HepG2 (cell line): ENCODE measurements around the gene HECTD2. TPM values are rescaled to one million over a fixed set of nuclear protein-coding genes. Genes with fewer than 3 reads are reported as not detected.
A peak's percentile ranks its signal among the peaks of the same experiment; 100 is the strongest.

Source experiments
- ASH2L ChIP-seq: fragments of 300-600, 200-600 bp; sonication (generic); IDR thresholded peaks from 2 replicates; pipeline ENCODE4 v1.7.0; 2017; ENCODE audit warnings: low read depth, mild to moderate bottlenecking, moderate library complexity, mixed read lengths, low read length; ENCODE audit not compliant: insufficient read length
- ATF4 ChIP-seq, 2 experiments: fragments of 450-650 bp in 1 of 2; sonication (generic) in 1 of 2; formaldehyde crosslinking; IDR thresholded peaks; 2 replicates each; pipeline versions ENCODE4 v1.5.0 to v1.8.0; 2020 to 2022; ENCODE audit warnings: mild to moderate bottlenecking in 1 of 2, missing genetic modification reagents in 1 of 2
- CREM ChIP-seq, 2 experiments: sonication (generic) in 1 of 2; formaldehyde crosslinking in 1 of 2; IDR thresholded peaks; 2 replicates each; pipeline versions ENCODE4 v1.4.0 to v1.6.1; 2016 to 2020; ENCODE audit warnings: antibody characterized with exemption in 1 of 2, mild to moderate bottlenecking in 1 of 2, missing genetic modification reagents in 1 of 2
- DMAP1 ChIP-seq: IDR thresholded peaks from 2 replicates; pipeline ENCODE4 v1.6.1; 2016
- GATA4 ChIP-seq: sonication (generic); IDR thresholded peaks from 2 replicates; pipeline ENCODE4 v1.6.1; 2016; ENCODE audit warnings: antibody characterized with exemption, low read depth, borderline replicate concordance
- GZF1 ChIP-seq: sonication (generic); formaldehyde crosslinking; IDR thresholded peaks from 2 replicates; pipeline ENCODE4 v1.5.1; 2020; ENCODE audit warnings: mild to moderate bottlenecking, missing genetic modification reagents
- HCFC1 ChIP-seq: fragments of 150-350 bp; IDR thresholded peaks from 2 replicates; pipeline ENCODE4 v1.6.1; 2014; ENCODE audit warnings: low read depth, low read length
- HDAC1 ChIP-seq: sonication (generic); formaldehyde crosslinking; IDR thresholded peaks from 2 replicates; pipeline ENCODE4 v1.5.1; 2020; ENCODE audit warnings: mild to moderate bottlenecking, missing genetic modification reagents
- IRX3 ChIP-seq: sonication (generic); formaldehyde crosslinking; IDR thresholded peaks from 2 replicates; pipeline ENCODE4 v1.8.1; 2023; ENCODE audit warnings: mild to moderate bottlenecking, low read depth, missing genetic modification reagents, borderline replicate concordance
- KAT7 ChIP-seq: IDR thresholded peaks from 2 replicates; pipeline ENCODE4 v1.6.1; 2018; ENCODE audit warnings: borderline replicate concordance, missing compliant biosample characterization
- KDM5B ChIP-seq: sonication (generic); formaldehyde crosslinking; IDR thresholded peaks from 2 replicates; pipeline ENCODE4 v1.4.0; 2020; ENCODE audit warnings: missing genetic modification reagents, mild to moderate bottlenecking, borderline replicate concordance
- KMT2A ChIP-seq: sonication (generic); formaldehyde crosslinking; IDR thresholded peaks from 2 replicates; pipeline ENCODE4 v1.4.0; 2020; ENCODE audit warnings: missing genetic modification reagents
- MTA3 ChIP-seq: sonication (generic); formaldehyde crosslinking; IDR thresholded peaks from 2 replicates; pipeline ENCODE4 v1.4.0; 2020; ENCODE audit warnings: missing genetic modification reagents
- RFX5 ChIP-seq: IDR thresholded peaks from 2 replicates; pipeline ENCODE4 v1.6.1; 2011; ENCODE audit warnings: low read depth, low read length, improper control_type of control experiment
- YY1 ChIP-seq: IDR thresholded peaks from 2 replicates; pipeline ENCODE4 v1.6.1; 2011; ENCODE audit warnings: low read length, low read depth, moderate library complexity, mild to moderate bottlenecking; ENCODE audit not compliant: insufficient read depth, insufficient replicate concordance
- ZBTB26 ChIP-seq: IDR thresholded peaks from 2 replicates; pipeline ENCODE4 v1.6.1; 2016; ENCODE audit warnings: missing compliant biosample characterization, missing genetic modification reagents, borderline replicate concordance
- ZBTB3 ChIP-seq: sonication (generic); formaldehyde crosslinking; IDR thresholded peaks from 2 replicates; pipeline ENCODE4 v1.4.0; 2020; ENCODE audit warnings: low read depth, mild to moderate bottlenecking, moderate library complexity, missing genetic modification reagents, borderline replicate concordance
- ZMYM2 ChIP-seq: sonication (generic); formaldehyde crosslinking; IDR thresholded peaks from 2 replicates; pipeline ENCODE4 v1.8.0; 2022; ENCODE audit warnings: mild to moderate bottlenecking, missing genetic modification reagents
- ZNF496 ChIP-seq: sonication (generic); formaldehyde crosslinking; IDR thresholded peaks from 2 replicates; pipeline ENCODE4 v1.8.1; 2023; ENCODE audit warnings: mild to moderate bottlenecking, moderate library complexity, missing genetic modification reagents; ENCODE audit not compliant: insufficient replicate concordance
- ZNF605 ChIP-seq: sonication (generic); formaldehyde crosslinking; IDR thresholded peaks from 2 replicates; pipeline ENCODE4 v1.8.0; 2022; ENCODE audit warnings: mild to moderate bottlenecking, missing genetic modification reagents
- polyA plus RNA-seq, 8 experiments: library from polyadenylated mRNA; depleted of rRNA in 3 of 8; stranded (reverse) in 7 of 8; unstranded in 1 of 8; fragments of >200 nt; fragmentation: Illumina TruSeq in 4 of 8; extraction: Trizol in 4 of 8; gene quantifications; 2 replicates each; pipeline versions ENCODE4 v1.2.1 to v1.2.3, GENCODE V29; 2011 to 2016; ENCODE audit warnings: low read depth in 4 of 8, missing spikeins in 1 of 8, mixed read lengths in 1 of 8; ENCODE audit not compliant: insufficient read depth in 1 of 8
- total RNA-seq, 5 experiments: library from RNA; depleted of rRNA; stranded (reverse); fragments of >200 nt; fragmentation: Illumina TruSeq; extraction: Trizol; gene quantifications; 2 replicates each; pipeline ENCODE4 v1.2.3, GENCODE V29; 2016; ENCODE audit warnings: low read depth in 1 of 5
- TF ChIP-seq, protein P1 (sequence below): sonication (generic); formaldehyde crosslinking; IDR thresholded peaks from 2 replicates; pipeline ENCODE4 v1.4.0; 2020; ENCODE audit warnings: missing genetic modification reagents

HECTD2 gene
- total and polyA plus RNA-seq, 2 of the 13 experiments (the other 11 are each of a cell fraction or from before 2014, with no cell fraction given), result 3.2 to 5.2 TPM

GRCh38 chr10:91409869-91410637 is at the start of gene HECTD2 (continued):
- TF ChIP-seq ATF4 (CRISPR knock-in tag; IDR thresholded peaks at IDR 0.05) (0 out of 4 replicates have a peak, but pooled peaks of 1 of the 2 experiments have one; percentile 33), IRX3 (CRISPR knock-in tag) (no peak), KDM5B (CRISPR knock-in tag) (peak; percentile 46; the same call in 1 of the 2 replicates), MTA3 (CRISPR knock-in tag) (no peak), ZBTB3 (CRISPR knock-in tag) (no peak), ASH2L (peak; percentile 75), CREM (IDR thresholded peaks at IDR 0.05) (peak; percentile 34; the same call in 1 of the 2 replicates), CREM (CRISPR knock-in tag; IDR thresholded peaks at IDR 0.05) (0 out of 2 replicates have a peak, but pooled peaks have one; percentile 25), KMT2A (peak; percentile 68; the same call in 1 of the 2 replicates), HDAC1 (CRISPR knock-in tag) (peak; percentile 16; the same call in 1 of the 2 replicates), ZBTB26 (CRISPR knock-in tag) (no peak), ZNF496 (CRISPR knock-in tag) (no peak), RFX5 (no peak), GZF1 (CRISPR knock-in tag) (0 out of 2 replicates have a peak, but pooled peaks have one; percentile 7), ZNF605 (peak; percentile 29; the same call in 1 of the 2 replicates), YY1 (peak; percentile 93), KAT7 (CRISPR knock-in tag) (peak; percentile 73), HCFC1 (no peak), DMAP1 (peak; percentile 78; the same call in 1 of the 2 replicates), GATA4 (no peak), ZMYM2 (CRISPR knock-in tag) (peak; percentile 4; the same call in 1 of the 2 replicates)
- TF ChIP-seq, protein P1, sequence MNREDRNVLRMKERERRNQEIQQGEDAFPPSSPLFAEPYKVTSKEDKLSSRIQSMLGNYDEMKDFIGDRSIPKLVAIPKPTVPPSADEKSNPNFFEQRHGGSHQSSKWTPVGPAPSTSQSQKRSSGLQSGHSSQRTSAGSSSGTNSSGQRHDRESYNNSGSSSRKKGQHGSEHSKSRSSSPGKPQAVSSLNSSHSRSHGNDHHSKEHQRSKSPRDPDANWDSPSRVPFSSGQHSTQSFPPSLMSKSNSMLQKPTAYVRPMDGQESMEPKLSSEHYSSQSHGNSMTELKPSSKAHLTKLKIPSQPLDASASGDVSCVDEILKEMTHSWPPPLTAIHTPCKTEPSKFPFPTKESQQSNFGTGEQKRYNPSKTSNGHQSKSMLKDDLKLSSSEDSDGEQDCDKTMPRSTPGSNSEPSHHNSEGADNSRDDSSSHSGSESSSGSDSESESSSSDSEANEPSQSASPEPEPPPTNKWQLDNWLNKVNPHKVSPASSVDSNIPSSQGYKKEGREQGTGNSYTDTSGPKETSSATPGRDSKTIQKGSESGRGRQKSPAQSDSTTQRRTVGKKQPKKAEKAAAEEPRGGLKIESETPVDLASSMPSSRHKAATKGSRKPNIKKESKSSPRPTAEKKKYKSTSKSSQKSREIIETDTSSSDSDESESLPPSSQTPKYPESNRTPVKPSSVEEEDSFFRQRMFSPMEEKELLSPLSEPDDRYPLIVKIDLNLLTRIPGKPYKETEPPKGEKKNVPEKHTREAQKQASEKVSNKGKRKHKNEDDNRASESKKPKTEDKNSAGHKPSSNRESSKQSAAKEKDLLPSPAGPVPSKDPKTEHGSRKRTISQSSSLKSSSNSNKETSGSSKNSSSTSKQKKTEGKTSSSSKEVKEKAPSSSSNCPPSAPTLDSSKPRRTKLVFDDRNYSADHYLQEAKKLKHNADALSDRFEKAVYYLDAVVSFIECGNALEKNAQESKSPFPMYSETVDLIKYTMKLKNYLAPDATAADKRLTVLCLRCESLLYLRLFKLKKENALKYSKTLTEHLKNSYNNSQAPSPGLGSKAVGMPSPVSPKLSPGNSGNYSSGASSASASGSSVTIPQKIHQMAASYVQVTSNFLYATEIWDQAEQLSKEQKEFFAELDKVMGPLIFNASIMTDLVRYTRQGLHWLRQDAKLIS (CRISPR knock-in tag), result no peak
